SK-N-SH (cell line): ENCODE data around the gene VAMP5. TPM values are rescaled to one million over a fixed set of nuclear protein-coding genes. Genes with fewer than 3 reads are reported as not detected.

Experiments used
- CTCF ChIA-PET: fragments of 300-600, 350-600 bp; formaldehyde crosslinking; extraction: SDS; loops from one replicate; lab custom pipeline; 2021; lab: Yijun Ruan, JAX
- POLR2A ChIA-PET: fragments of 350-600 bp; sonication (Branson Sonifier 250); formaldehyde crosslinking; extraction: SDS; loops from one replicate; lab custom pipeline; 2020; ENCODE audit warnings: antibody characterized with exemption, inconsistent platforms; lab: Yijun Ruan, JAX
- DNase-seq: peaks from one replicate; pipeline ENCODE4 v3.0.0; 2012
- H2AFZ ChIP-seq: fragments of 200-600 bp; sonication (generic); 2 replicates; pipeline ENCODE4 v1.8.1; 2016; ENCODE audit warnings: antibody characterized with exemption, mild to moderate bottlenecking, low read depth
- H3F3A ChIP-seq: fragments of 200-600 bp; sonication (generic); replicated peaks from 2 replicates; pipeline ENCODE3; 2016; ENCODE audit warnings: antibody characterized with exemption, mild to moderate bottlenecking; ENCODE audit not compliant: insufficient read depth
- H3K27ac ChIP-seq, 2 experiments: fragments of 200-500 bp in 1 of 2; fragments of 200-600 bp in 1 of 2; sonication (Bioruptor generic) in 1 of 2; sonication (generic), shearing (Covaris generic) in 1 of 2; 2 replicates each; pipeline versions ENCODE4 v1.5.1 to v1.6.1; 2014 to 2016; ENCODE audit warnings: low read depth in 2 of 2, inconsistent platforms in 1 of 2, low read length in 1 of 2, mild to moderate bottlenecking in 1 of 2, mixed read lengths in 1 of 2
- H3K27me3 ChIP-seq: fragments of 200-600 bp; sonication (generic), shearing (Covaris generic); 2 replicates; pipeline ENCODE4 v1.6.1; 2016; ENCODE audit warnings: mixed run types; ENCODE audit not compliant: insufficient read depth
- H3K36me3 ChIP-seq, 2 experiments: fragments of 200-500 bp in 1 of 2; fragments of 200-600 bp in 1 of 2; sonication (Bioruptor generic) in 1 of 2; sonication (generic) in 1 of 2; replicated peaks in 1 of 2; 2 replicates each; pipeline versions ENCODE3 to v1.5.1; 2014 to 2016; ENCODE audit warnings: low read length in 1 of 2, mild to moderate bottlenecking in 1 of 2; ENCODE audit not compliant: insufficient read depth in 2 of 2, control insufficient read depth in 1 of 2
- H3K4me1 ChIP-seq, 2 experiments: fragments of 200-500 bp in 1 of 2; fragments of 200-600 bp in 1 of 2; sonication (Bioruptor generic) in 1 of 2; sonication (generic), shearing (Covaris generic) in 1 of 2; 2 replicates each; pipeline versions ENCODE4 v1.5.1 to v1.6.1; 2014 to 2016; ENCODE audit warnings: low read depth in 1 of 2, low read length in 1 of 2, mixed run types in 1 of 2; ENCODE audit not compliant: insufficient read depth in 2 of 2, control insufficient read depth in 1 of 2
- H3K4me2 ChIP-seq: fragments of 200-600 bp; sonication (generic), shearing (Covaris generic); 2 replicates; pipeline ENCODE4 v1.6.1; 2017; ENCODE audit warnings: mixed run types
- H3K4me3 ChIP-seq, 2 experiments: fragments of 200-500 bp in 1 of 2; fragments of 200-600 bp in 1 of 2; sonication (Bioruptor generic) in 1 of 2; sonication (generic), shearing (Covaris generic) in 1 of 2; 2 replicates each; pipeline versions ENCODE4 v1.5.1 to v1.8.1; 2014 to 2016; ENCODE audit warnings: low read depth in 2 of 2, inconsistent platforms in 1 of 2, low read length in 1 of 2, mild to moderate bottlenecking in 1 of 2, mixed read lengths in 1 of 2, moderate library complexity in 1 of 2
- H3K79me2 ChIP-seq: fragments of 200-600 bp; sonication (generic); 2 replicates; pipeline ENCODE4 v1.8.1; 2017; ENCODE audit warnings: mild to moderate bottlenecking; ENCODE audit not compliant: insufficient read depth
- H3K9ac ChIP-seq: fragments of 200-600 bp; sonication (generic); 2 replicates; pipeline ENCODE4 v1.6.1; 2017; ENCODE audit warnings: mixed run types
- H3K9me2 ChIP-seq: fragments of 200-600 bp; sonication (generic); 2 replicates; pipeline ENCODE4 v1.6.1; 2017; ENCODE audit warnings: mixed run types
- H3K9me3 ChIP-seq: fragments of 200-600 bp; sonication (generic); 2 replicates; pipeline ENCODE4 v1.6.1; 2017; ENCODE audit warnings: mixed run types, mild to moderate bottlenecking, moderate library complexity
- H4K20me1 ChIP-seq: fragments of 200-600 bp; sonication (generic); 2 replicates; pipeline ENCODE4 v1.6.1; 2017; ENCODE audit warnings: mild to moderate bottlenecking, mixed run types; ENCODE audit not compliant: insufficient read depth
- CTCF ChIP-seq: fragments of 200-600 bp; sonication (generic); IDR thresholded peaks from 2 replicates; pipeline ENCODE4 v1.6.1; 2017; ENCODE audit warnings: antibody characterized with exemption, mild to moderate bottlenecking, moderate library complexity
- EP300 ChIP-seq, 2 experiments: IDR thresholded peaks; 2 replicates each; pipeline versions ENCODE4 v1.4.0 to v1.6.1; 2012; ENCODE audit warnings: borderline replicate concordance in 1 of 2, low read depth in 1 of 2, low read length in 1 of 2
- FOSL2 ChIP-seq: IDR thresholded peaks from 2 replicates; pipeline ENCODE4 v1.4.0; 2012; ENCODE audit warnings: low read depth, mild to moderate bottlenecking, moderate library complexity, borderline replicate concordance
- MEF2A ChIP-seq: IDR thresholded peaks from 2 replicates; pipeline ENCODE4 v1.4.0; 2012; ENCODE audit warnings: low read depth, borderline replicate concordance
- NRF1 ChIP-seq: IDR thresholded peaks from 2 replicates; pipeline ENCODE4 v1.6.1; 2012; ENCODE audit warnings: low read depth, mild to moderate bottlenecking, low read length
- PBX3 ChIP-seq: IDR thresholded peaks from 2 replicates; pipeline ENCODE4; 2012
- POLR2AphosphoS5 ChIP-seq: IDR thresholded peaks from 2 replicates; pipeline ENCODE4 v1.6.1; 2012; ENCODE audit warnings: low read depth, low read length
- RAD21 ChIP-seq: IDR thresholded peaks from 2 replicates; pipeline ENCODE4 v1.6.1; 2012; ENCODE audit warnings: mild to moderate bottlenecking, low read length
- RFX5 ChIP-seq: IDR thresholded peaks from 2 replicates; pipeline ENCODE4 v1.6.1; 2012; ENCODE audit warnings: mild to moderate bottlenecking, improper control_type of control experiment, low read length
- USF2 ChIP-seq: fragments of 150-350 bp; IDR thresholded peaks from 2 replicates; pipeline ENCODE4 v1.6.1; 2017; ENCODE audit warnings: antibody characterized with exemption, low read length, low read depth, borderline replicate concordance
- WGBS: methylation state at CpG from one replicate; pipeline ENCODE4 v1.1.6; 2017; ENCODE audit warnings: low lambda C conversion rate; 5-methylcytosine and 5-hydroxymethylcytosine counted together
- polyA plus RNA-seq, 3 experiments: library from polyadenylated mRNA; depleted of rRNA; stranded (reverse); fragments of >200 nt; gene quantifications; 2 replicates each; pipeline ENCODE4 v1.2.3, GENCODE V29; 2012

VAMP5 gene
- polyA plus RNA-seq, 1 of the 3 experiments (the other 2 are of a cell fraction), result 12.0 TPM

GRCh38 chr2:85577386-85578242 is 6.6 kb upstream of the VAMP5 start, which contains the start of gene VAMP8:
VAMP8 (plus strand) TSS chr2:85577586; CDS start chr2:85577647, 61 bp downstream.
- TF ChIP-seq EP300 (IDR thresholded peaks at IDR 0.05; ENCODE audit: borderline replicate concordance in 1 of 2, low read depth in 1 of 2, low read length in 1 of 2) (no peak), USF2 (no peak), NRF1 (no peak), FOSL2 (no peak), RFX5 (no peak), CTCF (no peak), MEF2A (no peak), POLR2AphosphoS5 (no peak), PBX3 (no peak), RAD21 (no peak)
- Histone ChIP-seq H3K79me2 (no peaks in the 10 kb centered on the region), H3K27me3 (peaks cover 5% of the 10 kb centered on the region; the same call in 1 of the 2 replicates), H4K20me1 (no peaks in the 10 kb centered on the region), H3K4me1 (no peaks in the 10 kb centered on the region), H3K9ac (no peak within 1 kb of the TSS), H3K4me2 (no peak within 1 kb of the TSS), H3K27ac (no peak within 1 kb of the TSS), H3F3A (no peaks in the 10 kb centered on the region), H3K9me3 (no peaks in the 10 kb centered on the region), H3K9me2 (no peaks in the 10 kb centered on the region), H2AFZ (no peak within 1 kb of the TSS), H3K36me3 (no peaks in the 10 kb centered on the region), H3K4me3 (no peak within 1 kb of the TSS)
- WGBS, result 80% methylated on average over 16 of the region's 19 CpGs
- DNase-seq, result no peak
- ChIA-PET POLR2A (interaction anchor here (0.7 to 1.0 kb wide), 2 partner anchors 16 to 39 kb away, joined by 5 to 6 read pairs; partner anchors contain the start of gene MAT2A), CTCF (interaction anchor here (0.8 kb wide), 1 partner anchor 187 kb away, joined by 4 read pairs; no protein-coding TSS in a partner anchor)
